HG03457 (cell line): ENCODE measurements around the gene ADCY2.
A peak's percentile ranks its signal among the peaks of the same experiment; 100 is the strongest.

Experiments used
- ATAC-seq: cut with Tn5 transposase; IDR thresholded peaks from one replicate; pipeline ENCODE4 v1.9.1; 2021; ENCODE audit warnings: moderate number of reproducible peaks; ENCODE audit not compliant: unreplicated experiment

Gene ADCY2

DNA sequence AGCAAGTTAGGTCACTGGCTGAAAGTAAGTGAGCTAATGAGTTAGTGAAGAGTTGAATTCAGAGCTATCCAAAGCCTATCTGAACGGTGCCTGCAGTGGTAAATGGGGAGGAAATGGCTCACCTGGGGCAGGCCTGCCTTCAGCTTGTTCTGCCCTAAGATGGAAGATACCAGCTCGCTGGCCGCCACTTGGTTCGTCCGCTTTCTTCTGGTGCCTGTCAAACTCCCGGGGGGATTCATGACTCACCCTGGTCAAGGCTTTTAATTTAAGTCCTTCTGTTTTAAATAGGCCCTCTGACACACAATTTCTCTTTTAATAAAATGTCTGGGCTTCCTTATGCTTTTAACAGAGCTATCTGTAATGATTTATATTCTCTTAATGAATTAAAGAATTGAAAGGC lies 376.2 kb downstream of the ADCY2 start:
- no peak for ATAC-seq

DNA sequence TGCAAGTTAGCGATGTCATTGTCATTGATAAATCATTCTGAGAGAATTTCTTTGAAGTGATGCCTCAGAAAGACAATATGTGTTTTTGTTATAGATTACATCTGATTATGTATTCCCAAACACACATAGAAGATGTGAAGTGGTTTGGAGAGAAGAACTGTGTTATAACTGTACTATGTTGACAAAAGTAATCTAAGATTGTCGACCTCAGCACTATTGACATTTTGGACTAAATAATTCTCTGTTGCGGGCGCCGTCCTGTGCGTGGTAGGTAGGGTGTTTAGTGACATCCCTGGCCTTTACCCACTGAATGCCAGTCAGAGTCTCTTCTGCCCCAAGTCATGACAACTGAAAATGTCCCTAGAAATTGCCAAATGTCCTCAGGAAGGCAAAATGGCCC lies 377.2 kb downstream of the ADCY2 start:
- ATAC-seq, result no peak

DNA sequence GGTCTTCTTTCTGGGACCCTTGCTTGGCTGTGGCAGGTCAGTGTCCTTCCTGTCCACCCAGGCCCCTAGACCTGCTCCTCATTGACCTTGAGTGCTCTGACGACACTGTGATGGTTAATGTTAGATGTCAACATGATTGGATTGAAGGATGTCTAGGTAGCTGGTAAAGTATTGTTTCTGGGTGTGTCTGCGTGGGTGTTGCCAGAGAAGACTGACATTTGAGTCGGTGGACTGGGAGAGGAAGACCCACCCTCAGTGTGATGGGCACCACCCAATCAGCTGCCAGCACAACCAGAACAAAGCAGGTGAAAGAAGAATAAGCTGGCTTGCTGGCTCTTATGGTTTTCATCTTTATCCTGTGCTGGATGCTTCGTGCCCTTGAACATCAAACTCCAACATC lies 380.5 kb downstream of the ADCY2 start:
- ATAC-seq, result no peak

DNA sequence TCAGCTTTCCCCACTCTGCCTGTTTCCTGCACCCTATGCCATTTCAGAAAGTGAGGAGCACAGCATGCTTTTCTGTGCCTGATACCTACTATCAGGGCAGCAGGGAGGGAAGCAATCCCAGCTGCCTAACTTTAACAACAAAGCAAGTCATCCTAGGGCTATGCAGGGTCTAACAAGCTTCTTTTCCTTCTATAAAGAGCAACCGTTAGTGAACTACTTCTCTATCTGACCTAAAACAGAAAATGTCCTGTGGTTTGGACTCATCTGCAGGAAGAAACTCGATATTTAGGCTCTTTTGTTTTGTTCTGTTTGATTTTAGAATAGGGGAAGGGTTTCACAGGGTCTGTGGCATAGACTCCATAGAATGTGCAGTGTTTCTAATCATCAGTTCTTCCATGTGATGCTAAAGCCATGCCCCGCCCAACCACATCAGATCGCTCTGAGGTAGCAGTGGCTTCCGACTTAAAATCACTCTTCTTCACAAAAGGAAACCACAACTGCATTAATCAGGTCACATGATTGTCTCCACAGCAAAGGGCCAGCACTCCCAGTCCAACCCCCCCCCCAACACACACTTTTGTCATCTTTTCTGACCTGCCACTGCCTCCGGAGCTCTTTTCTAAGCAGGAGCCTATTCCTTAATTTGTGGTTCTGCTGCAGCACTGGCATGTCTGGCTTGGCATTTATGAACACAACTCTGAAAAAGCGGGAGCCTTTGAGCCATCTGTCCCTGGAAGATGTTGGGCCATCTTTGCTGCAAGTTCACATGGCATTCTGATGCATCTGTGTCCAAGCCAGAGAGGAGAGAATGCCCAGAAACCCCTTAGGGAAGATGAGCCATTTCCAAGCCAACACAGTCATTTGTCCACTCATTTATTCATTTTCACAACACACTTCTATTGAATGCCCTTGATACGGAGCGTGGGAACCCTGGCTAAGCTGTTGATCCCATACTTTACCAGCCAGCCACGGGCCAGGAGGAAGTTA lies 383.4 kb downstream of the ADCY2 start:
- no peak for ATAC-seq

DNA sequence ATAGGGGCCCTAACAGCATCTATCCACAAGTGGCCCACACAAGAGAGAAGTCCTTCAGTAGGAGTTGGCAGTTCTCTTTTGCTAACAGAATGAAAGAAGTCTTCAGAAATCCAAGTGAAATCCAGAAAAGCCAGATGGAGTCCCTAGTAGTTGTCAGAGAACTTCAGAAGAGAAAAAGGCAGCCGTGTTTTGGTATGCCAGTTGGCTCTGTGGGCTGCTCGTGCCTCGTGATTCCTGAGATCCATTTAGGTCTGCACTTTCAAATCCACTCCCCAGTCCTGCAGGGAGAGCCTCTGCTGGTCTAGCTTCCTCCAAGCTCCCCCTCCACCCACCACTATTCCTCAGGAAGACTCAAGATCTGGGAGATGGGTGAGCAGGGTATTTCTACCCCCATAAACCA lies 386.0 kb downstream of the ADCY2 start:
- ATAC-seq, result no peak

DNA sequence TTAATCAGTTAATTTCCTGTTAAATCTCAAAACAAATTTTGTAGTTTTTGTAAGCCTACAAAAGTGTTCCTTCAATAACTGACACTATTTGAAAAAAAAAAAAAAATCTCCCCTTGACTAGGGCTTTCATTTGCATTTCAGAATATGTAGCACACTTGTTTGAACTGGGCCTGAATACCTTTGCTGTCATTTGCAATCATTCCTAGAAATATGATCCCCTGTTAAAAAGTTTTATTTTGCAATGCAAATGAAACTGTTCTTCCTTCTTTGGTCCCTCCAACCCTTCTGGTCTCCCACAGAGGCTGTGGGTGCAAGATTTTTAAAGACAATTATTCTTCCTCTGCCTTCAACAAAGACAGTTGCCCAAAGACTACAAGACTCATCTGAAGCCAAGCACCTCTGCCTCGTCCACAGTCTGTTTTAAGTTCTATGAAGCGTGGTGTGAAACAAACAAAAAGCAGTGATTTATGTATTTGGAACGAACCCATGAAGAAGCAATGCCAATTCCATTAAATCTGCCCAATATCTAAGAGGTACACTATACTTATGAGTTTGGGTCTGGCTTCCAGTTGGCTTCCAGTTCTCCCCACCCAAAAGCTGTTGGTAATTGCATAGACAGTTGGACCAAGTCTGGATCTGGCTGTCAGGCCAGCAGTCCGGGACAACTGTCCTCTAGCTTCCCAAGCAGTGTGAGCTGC lies 388.9 kb downstream of the ADCY2 start:
- no peak for ATAC-seq

DNA sequence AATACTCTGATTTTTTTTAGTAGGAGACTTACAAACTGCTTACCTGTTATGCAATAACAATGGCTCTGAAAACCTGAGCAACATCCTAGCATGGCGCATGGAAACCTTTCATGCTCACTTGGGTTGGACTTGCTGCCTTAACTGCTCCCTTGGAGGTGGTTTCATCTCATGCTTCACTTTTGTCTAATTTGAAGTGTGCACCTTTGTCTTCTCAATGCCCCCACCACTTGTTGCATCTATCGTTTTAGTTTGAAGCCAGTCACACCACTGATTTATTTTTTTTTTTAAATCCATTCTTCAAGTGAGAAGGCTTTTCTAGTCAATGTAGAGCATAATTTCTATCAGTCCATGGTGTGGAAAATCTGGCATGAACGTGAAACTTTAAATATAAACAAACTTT lies 391.8 kb downstream of the ADCY2 start:
- ATAC-seq, result no peak

DNA sequence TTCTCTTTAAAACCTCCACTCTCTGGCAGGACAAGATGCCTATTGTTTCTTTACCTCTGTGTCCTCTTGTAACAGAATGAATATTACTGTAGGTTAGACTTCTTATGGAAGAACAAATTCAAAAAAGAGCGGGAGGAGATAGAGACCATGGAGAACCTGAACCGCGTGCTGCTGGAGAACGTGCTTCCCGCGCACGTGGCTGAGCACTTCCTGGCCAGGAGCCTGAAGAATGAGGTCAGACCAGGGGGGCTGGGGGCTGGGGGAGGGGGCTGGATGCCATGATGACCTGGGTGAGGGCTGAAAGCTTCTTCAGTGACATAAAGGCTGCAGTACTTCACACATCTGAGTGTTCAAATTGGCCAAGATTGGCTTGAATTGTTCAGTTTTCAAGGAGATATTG lies 393.6 kb downstream of the ADCY2 start:
- no peak for ATAC-seq

DNA sequence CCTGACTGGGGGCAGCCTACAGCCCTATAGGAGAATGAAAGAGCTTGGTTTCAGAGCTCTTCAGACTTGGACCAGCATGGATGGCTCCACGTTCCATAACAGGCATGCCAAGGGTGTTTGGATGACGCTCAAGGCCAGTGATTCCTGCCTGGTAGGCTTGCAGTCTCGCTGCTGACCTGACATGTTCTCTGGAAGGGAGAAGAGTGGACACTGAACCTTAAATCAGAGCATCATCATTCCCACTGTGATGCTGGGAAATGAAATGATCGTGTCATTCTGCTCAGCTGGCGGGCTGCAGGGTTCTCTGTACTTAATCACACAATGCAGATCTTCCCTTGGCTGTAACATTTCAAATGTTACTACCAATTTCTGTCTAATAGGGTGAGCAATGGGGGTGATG lies 398.0 kb downstream of the ADCY2 start:
- no peak for ATAC-seq

DNA sequence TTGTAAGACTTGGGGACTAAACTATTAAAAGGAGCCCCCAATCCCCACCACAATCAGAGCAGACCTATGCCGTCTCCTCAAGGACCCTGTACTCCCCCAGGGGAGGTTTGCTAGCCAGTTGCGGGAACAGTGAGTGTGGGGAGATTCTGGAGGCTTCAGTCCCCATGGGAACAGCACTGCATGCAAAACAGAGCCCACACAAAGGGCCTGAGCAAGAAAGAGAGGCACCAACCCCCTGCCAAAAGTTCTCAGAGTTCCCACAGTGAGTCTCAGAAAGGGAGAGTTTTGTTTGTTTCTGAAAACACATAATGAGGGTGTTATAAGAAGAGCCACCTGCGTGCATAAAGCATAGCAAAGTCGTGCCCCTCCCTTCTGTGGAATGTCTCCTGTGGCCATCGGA lies 398.4 kb downstream of the ADCY2 start:
- peak; percentile 76 for ATAC-seq

DNA sequence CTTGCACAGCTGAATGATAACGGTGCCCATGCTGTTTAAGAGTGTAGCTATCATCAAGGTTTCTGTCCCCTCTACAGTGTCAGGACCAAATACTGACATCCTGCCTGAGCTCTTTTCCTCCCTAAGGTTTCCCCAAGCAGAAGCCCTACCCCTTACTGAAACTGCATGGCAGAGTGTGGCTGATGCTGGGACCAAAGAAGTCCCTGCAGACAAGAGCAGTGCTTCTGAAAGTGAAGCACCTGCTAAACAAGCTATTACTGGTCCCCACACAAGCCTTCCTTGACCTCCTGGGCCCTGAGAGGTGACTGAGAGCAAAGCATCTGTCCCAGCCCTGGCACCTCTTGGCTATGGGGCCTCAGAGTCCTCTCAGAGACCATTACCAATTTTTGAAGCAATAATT lies 398.9 kb downstream of the ADCY2 start:
- ATAC-seq, result peak; percentile 49

DNA sequence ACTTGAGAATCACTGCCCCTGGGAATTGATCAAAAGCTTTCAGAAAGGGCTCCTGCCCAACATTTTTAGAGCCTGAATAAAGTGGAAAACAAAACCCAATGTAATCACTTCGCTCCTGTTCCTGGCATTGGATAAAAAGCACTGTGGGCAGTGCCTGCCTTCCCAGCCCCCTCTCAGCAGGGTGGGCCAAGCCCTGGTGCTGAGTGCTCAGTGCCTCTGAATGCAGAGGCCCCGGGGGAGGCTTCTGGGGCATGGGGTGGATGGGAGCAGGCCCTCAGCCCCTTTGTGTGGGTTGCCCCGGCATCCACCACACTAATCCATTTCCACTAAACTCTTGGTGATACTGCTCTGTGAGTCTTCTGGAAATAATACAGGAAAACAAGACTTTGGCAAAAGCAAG lies 399.4 kb downstream of the ADCY2 start:
- no peak for ATAC-seq

DNA sequence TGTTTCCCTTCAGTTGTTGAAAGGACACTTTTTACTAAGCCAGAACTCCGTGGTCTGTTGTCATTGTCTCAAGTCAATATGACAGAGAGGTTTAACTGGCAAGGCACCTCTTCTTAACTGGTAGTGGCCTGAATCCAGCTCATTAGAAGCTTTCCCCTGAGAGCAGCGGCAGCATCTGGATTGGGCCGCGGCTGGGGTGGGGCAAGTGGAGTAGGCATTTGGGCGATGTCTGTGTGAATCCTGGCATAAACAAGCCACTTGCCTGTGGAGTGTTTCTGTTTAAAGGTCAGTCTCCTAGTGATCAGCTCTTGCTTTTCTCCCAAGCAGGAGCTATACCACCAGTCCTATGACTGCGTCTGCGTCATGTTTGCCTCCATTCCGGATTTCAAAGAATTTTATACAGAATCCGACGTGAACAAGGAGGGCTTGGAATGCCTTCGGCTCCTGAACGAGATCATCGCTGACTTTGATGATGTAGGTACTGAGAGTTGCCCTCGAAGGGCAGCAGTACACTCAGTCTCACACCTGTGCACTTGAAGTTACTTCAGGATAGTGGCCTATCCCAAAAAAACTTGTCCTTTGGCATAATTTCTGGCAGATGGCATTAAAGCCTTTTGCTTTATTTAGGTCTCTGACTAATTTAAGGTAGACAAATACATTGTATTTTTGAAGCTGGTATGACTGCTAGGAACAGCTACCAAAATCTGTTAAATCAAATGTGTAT lies 406.1 kb downstream of the ADCY2 start:
- ATAC-seq, result no peak

DNA sequence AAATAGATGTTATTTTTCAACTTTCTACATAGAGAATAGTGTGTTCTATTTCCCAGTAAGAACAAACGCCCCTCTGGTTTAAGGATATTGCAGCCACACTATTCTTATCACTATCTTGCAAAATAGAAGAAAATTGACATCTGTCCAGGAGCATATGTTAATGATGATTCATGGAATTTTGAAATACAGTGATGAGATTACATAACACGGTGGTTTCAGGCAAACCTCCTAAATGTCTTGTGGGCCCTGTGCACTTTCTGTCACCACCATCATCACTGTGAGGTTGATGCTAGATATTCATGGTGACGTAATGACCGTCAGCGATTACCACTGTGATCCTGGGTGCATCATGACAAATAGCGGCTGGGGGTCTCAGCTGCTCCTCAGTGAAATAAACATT lies 406.9 kb downstream of the ADCY2 start:
- ATAC-seq, result no peak

DNA sequence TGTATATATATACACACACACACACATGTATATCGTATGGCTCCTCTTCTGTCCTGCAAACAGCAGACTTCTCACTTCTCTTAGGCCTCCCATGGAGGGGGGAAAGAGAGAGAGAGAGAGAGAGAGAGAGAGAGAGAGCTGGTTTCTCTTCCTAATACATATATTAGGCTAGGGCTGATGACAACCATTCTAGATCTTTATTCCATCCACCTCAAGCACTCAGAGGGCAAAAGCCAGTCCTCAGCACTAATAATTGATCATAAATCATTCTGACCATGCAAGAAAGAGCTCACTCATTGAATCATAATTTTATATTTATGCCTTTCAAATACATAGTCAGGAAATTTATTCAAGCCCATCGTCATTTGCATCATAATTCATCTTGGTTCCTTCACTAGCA lies 408.0 kb downstream of the ADCY2 start:
- no peak for ATAC-seq

DNA sequence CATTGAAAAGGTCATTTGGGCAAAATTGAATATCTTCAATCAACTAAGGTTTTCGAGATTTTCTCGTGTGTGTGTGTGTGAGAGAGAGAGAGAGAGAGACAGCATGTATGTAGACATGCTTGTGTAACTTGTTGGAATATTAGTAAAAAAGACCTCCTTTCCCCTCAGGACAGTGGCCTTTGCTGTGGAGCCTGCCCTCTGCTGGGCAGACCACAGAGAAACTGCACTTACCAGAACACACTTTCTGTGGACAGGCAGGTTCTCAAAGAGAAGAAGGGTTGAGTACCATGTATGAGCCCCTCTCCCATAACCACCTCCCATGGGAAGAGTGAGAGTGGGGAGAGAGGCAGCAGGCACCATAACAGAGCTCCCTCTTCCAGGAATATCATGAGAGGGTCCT lies 409.4 kb downstream of the ADCY2 start:
- no peak for ATAC-seq

DNA sequence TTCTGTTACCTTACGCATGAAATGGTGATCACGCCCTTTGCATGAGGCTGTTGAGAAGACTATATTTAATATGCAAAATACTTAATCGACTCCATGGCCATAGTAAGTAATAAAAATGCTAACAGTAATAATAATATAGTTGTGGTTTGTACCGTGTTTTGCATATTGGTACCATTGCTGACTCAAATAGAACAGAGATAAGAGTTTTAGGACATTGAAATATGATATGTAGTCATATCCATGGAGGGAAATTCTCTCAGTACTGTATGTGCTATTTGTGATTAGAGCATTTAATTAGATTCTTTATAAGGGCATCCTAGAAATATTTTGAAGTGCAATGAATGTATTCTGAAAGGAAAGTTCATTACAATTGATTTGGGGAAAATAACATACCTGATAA lies 413.1 kb downstream of the ADCY2 start:
- no peak for ATAC-seq

DNA sequence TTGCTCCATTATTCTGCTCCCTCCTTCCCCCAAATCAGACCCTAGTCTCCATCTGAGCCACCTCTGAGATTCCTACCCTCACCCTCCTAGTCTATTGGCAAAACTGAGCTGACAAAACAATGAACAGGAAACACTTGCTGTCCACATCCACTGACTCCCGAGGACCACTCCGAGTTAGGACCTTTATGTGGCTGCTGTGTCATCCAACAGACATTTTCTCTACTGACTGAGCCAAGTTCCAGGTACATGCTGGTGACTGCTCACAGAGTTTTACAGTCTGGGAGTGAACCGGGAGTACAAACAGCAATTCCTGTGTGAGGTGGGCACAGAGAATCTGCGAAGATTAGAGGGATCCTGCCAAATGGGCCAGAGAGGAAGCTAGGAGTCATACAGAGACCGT lies 415.8 kb downstream of the ADCY2 start:
- ATAC-seq, result no peak

DNA sequence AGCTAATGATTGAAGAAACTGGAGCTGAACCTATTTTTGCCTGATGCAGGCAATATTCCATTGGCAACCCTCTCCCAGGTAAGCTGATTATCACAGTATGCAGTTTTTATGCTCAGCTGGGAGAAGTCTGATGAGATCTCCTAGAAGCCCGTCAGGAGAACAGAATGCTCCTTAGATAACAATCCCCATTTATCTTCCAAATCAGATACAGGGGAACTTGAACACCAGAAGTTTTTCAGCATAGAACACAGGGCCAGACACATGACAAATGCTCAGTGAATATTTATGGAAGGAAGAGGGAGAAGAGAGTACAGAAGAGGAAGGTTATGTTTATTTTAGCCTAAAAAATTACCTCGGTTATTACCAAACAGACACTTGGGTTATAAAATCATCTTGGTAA lies 417.1 kb downstream of the ADCY2 start:
- no peak for ATAC-seq

DNA sequence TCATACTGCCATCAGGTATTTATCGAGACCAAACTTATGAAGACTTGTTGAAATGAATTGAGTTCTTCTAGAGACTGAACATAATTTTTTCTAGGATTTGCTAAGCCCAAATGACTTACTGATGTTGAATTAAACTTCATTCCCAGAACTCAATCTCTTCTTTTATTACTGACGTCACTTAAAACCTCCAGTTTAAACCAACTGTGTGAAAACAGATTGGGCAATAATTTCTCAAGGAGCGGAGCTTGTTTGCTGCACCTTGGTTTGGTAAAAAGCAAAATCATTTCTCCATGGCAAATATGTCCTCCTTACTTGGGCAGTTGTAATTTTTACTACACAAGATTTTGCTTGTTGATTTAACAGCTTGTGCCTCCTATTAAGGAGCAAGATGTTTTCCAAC lies 417.6 kb downstream of the ADCY2 start:
- no peak for ATAC-seq

DNA sequence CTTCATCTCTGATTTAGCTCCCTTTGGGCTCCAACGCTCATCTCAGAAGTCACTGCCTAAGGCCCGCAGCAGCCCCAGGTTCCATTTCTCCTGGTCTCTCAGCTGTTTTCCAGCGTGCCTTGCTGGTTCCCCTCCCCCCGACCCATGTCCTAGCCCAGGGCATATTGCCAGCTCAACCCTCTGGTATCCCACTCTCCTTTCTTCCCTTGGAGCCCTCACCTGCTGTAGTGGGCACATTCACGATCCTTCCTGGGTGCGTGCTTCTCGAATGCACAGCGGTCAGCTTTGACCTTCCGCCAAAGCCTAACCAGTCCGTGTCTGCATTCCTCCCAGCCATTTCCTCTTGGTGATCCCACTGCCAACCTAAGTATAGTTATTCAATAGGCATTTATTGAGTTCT lies 418.9 kb downstream of the ADCY2 start:
- ATAC-seq, result no peak
